ENCODE data around the gene GRK3. TPM values are rescaled to one million over a fixed set of nuclear protein-coding genes. Genes with fewer than 3 reads are reported as not detected.
"Not testable (repeated sequence)": the region's sequence is repeated elsewhere in the genome, so short reads cannot be mapped to it uniquely, and the experiment has no call there.

Gene GRK3
- total RNA-seq, 4 donors from 2014 or later: 2.0 to 12.4 (median 3.6) TPM

- no peak for TF ChIP-seq POLR2A (IDR thresholded peaks at IDR 0.05)
- no peak for TF ChIP-seq CTCF (IDR thresholded peaks at IDR 0.05)
- Histone ChIP-seq H3K9me3 (no peaks in the 10 kb centered on the region), H3K36me3 (no peaks in the 10 kb centered on the region), H3K4me3 (no peak overlapping the region), H3K4me1 (no peaks in the 10 kb centered on the region), H3K27me3 (no peaks in the 10 kb centered on the region), H3K27ac (no peak overlapping the region)
- DNase-seq: no peak
Measured at GRCh38 chr22:25555586-25555985, 8.9 kb upstream of the GRK3 start.

GRCh38 chr22:25557218-25557617 lies 7.3 kb upstream of the GRK3 start:
- Histone ChIP-seq H3K4me1 (no peaks in the 10 kb centered on the region), H3K27me3 (no peaks in the 10 kb centered on the region), H3K27ac (no peak overlapping the region), H3K9me3 (no peaks in the 10 kb centered on the region), H3K4me3 (no peak overlapping the region), H3K36me3 (no peaks in the 10 kb centered on the region)
- no peak for TF ChIP-seq POLR2A (IDR thresholded peaks at IDR 0.05)
- TF ChIP-seq CTCF (IDR thresholded peaks at IDR 0.05): no peak
- DNase-seq: no peak

- H3K4me1 ChIP-seq: no peaks in the 10 kb centered on the region
- H3K4me3 ChIP-seq: no peak overlapping the region
- DNase-seq: no peak
- H3K27me3 ChIP-seq: no peaks in the 10 kb centered on the region
- TF ChIP-seq CTCF (IDR thresholded peaks at IDR 0.05) (no peak), POLR2A (IDR thresholded peaks at IDR 0.05) (no peak)
- no peaks in the 10 kb centered on the region for H3K36me3 ChIP-seq
- H3K9me3 ChIP-seq: no peaks in the 10 kb centered on the region
- no peak overlapping the region for H3K27ac ChIP-seq
Measured at GRCh38 chr22:25558341-25558740, 6.1 kb upstream of the GRK3 start.

- DNase-seq, H3K4me3 ChIP-seq, H3K36me3 ChIP-seq, H3K9me3 ChIP-seq, H3K27ac ChIP-seq, H3K27me3 ChIP-seq, H3K4me1 ChIP-seq: not testable (repeated sequence)
Measured at GRCh38 chr22:25559910-25560309, 4.6 kb upstream of the GRK3 start.

- DNase-seq, H3K9me3 ChIP-seq, H3K36me3 ChIP-seq, H3K4me3 ChIP-seq, H3K4me1 ChIP-seq, H3K27ac ChIP-seq, H3K27me3 ChIP-seq: not testable (repeated sequence)
Measured at GRCh38 chr22:25561182-25561581, 3.3 kb upstream of the GRK3 start.

GRCh38 chr22:25561927-25562326 lies 2.5 kb upstream of the GRK3 start:
- not testable (repeated sequence) for DNase-seq, H3K9me3 ChIP-seq, H3K4me3 ChIP-seq, H3K27me3 ChIP-seq, H3K4me1 ChIP-seq, H3K36me3 ChIP-seq
- peak overlapping the region in 1 of 4 donors; percentile 47 for H3K27ac ChIP-seq

- peak in 1 of 3 donors; percentile 24 for DNase-seq
- not testable (repeated sequence) for H3K27me3 ChIP-seq, H3K4me1 ChIP-seq, H3K36me3 ChIP-seq, H3K9me3 ChIP-seq
- Histone ChIP-seq H3K4me3 (peak overlapping the region in 1 of 4 donors; percentile 90), H3K27ac (peak overlapping the region in 3 of 4 donors; percentile 42 to 90 (median 52))
Measured at GRCh38 chr22:25562966-25563760, 1.3 kb upstream of the GRK3 start.

Measured in Peyer's patch (tissue), 4 donors.